GM20000 (cell line): ENCODE results near the gene NRN1L.
"Not testable (repeated sequence)": the region's sequence is repeated elsewhere in the genome, so short reads cannot be mapped to it uniquely, and the experiment has no call there.

Experiments used
- DNase-seq: peaks from one replicate; pipeline ENCODE4 v3.0.0; 2012; ENCODE audit warnings: low spot score
- TF ChIP-seq, protein P1 (sequence below): IDR thresholded peaks from 2 replicates; pipeline ENCODE4 v1.5.1; 2012; ENCODE audit warnings: mild to moderate bottlenecking, control low read depth; ENCODE audit errors: extremely low read depth, missing control alignments

The NRN1L gene

DNA sequence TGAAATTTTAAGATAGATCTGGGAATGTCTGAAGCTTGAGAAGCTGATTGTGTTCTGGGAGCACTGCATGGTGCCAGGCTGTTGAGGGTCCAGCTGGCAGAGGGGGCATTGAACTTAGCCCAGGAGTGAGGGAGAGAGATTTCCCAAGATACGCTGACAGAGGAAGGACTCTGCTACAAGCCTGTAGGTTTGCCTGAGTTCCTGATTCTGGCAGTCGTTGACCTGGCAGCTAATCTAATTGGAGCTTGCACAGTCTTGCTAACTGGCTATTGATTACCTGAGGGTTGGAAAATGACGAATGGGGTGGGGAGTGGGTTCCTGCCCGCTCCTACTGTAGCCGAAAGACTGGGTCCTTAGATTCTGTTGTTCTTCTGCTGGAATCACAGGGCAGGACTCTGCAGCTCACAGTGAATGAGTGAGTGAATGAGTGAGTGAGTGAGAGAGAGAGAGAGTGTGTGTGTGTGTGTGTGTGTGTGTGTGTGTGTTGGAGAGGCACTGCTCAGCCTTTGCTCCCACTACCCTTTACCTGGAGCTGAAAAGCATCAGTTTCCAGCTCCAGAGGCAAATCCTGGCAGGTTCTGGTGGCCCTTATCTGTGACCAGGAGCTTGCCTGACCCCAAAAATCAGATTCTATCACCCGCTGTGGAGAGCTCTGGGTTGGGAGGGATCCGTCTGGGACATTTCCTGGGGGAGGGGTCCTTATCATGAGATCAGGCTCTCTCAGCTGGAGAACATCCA is 30.2 kb downstream of the NRN1L start:
- TF ChIP-seq, protein P1, sequence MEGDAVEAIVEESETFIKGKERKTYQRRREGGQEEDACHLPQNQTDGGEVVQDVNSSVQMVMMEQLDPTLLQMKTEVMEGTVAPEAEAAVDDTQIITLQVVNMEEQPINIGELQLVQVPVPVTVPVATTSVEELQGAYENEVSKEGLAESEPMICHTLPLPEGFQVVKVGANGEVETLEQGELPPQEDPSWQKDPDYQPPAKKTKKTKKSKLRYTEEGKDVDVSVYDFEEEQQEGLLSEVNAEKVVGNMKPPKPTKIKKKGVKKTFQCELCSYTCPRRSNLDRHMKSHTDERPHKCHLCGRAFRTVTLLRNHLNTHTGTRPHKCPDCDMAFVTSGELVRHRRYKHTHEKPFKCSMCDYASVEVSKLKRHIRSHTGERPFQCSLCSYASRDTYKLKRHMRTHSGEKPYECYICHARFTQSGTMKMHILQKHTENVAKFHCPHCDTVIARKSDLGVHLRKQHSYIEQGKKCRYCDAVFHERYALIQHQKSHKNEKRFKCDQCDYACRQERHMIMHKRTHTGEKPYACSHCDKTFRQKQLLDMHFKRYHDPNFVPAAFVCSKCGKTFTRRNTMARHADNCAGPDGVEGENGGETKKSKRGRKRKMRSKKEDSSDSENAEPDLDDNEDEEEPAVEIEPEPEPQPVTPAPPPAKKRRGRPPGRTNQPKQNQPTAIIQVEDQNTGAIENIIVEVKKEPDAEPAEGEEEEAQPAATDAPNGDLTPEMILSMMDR, result no peak
- no peak for DNase-seq

GRCh38 chr16:67915496-67915769 is 30.7 kb downstream of the NRN1L start:
- not testable (repeated sequence) for DNase-seq

GRCh38 chr16:67915831-67916723 is 31.4 kb downstream of the NRN1L start:
- TF ChIP-seq, protein P1, result no peak
- DNase-seq, result no peak

- TF ChIP-seq, protein P1, result no peak
- no peak for DNase-seq
Measured at GRCh38 chr16:67917140-67917851, 32.6 kb downstream of the NRN1L start.

DNA sequence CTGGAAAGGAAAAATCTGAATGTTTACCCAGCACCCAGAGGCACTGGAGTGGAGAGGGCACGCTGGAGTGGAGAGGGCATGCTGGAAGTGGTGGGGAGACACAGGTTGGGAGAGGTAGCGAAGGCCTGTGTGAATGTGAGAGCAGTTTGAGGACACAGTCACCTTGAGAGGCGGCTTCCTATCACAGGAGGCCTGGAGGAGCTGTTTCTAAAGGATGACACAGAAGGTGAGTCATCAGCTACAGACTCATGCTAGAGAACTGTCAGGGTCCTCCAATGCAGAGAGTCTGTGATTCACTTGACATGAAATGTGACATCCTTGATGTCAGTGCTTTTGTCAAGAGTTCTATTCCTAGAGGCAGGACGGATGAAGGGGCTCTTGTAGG is 33.2 kb downstream of the NRN1L start:
- TF ChIP-seq, protein P1, result no peak
- no peak for DNase-seq

DNA sequence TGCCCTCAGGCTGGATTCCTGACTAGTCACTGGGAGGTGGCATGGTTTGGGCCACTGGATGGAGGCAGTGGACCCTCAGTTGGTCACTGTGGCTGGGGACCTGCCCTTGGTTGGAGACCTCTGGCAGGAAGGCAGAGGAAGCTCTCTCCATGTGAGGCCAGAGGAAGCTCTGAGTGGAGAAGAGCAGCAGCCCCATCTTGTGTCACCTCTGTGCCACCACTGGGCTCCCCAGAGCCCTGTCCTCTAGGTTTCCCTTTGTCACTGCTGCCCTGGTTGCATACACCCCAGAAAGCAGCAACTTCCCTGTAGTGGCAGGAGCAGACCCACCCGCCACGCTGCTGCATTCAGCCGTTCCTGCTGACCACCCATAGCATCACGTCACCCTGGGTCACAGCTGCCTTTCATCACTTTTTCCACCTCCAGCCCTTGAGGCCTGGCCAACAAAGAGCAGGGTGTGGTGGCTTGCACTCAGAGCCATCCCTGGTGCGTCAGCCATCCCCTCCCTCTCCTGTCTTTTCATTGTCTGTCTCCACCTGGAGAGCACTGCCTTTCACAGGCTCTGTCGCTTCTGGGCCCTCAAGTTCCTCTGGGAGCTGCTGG is 35.0 kb downstream of the NRN1L start:
- TF ChIP-seq, protein P1, result no peak
- DNase-seq, result no peak

GRCh38 chr16:67922221-67922620 is 37.5 kb downstream of the NRN1L start:
- TF ChIP-seq, protein P1, result no peak
- DNase-seq, result no peak
